GM18951 (cell line): Measurements from ENCODE around the gene LMNTD2.

Source experiments
- POLR2A ChIP-seq: IDR thresholded peaks from 4 replicates; pipeline ENCODE4 v1.6.1; 2011; ENCODE audit warnings: mild to moderate bottlenecking; ENCODE audit not compliant: insufficient read length, insufficient read depth; ENCODE audit errors: extremely low read depth
- in situ Hi-C: fragments of 300-500 bp; cut with MboI; formaldehyde crosslinking; loops from one replicate; pipeline ENCODE4 v1.12.0; 2022; ENCODE audit warnings: low sequenced_read_pairs, mixed read lengths, inconsistent platforms; ENCODE audit not compliant: unreplicated experiment

LMNTD2 gene

DNA sequence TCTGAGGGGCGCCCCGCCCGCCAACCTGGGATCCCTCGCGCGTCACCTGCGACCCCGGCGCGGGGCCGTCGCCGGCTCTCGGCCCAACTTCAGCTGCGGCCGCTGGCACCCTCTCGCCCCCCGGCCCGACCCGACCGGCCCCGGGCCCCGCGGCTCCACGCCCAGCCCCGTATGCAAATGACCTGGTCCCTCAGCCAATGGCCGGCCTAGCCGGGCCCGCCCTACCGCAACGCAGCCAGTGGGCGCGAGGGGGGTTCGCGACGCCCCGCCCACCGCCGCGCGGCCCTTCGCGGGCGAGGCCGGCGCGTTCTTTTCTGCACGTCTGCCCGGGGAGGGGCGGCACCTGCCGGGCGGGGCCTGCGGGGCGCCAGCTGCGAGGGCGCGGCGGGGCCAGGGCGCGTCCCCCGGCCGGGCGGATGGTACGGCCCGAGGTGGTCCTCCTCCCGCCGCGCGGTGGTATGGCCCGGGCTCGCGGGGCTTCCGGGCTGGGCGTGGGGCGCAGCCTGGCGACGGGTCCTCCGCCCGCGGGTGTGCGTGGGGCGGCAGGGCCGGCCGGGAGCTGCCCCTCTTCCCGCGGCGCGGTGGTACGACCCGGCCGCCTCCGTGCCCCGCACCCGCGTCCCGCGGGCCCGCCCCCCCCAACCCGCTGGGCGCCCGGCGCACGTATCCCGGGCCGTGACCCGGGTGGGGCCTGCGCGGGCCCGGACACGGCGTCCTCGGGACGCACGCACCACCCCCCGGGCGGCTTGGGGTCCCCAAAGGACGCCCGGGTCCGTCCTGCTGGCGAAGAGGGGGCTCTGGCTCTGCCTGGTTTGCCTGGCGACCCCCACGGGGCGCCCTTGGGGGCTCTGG lies 8.0 kb upstream of the LMNTD2 start:
- in situ Hi-C loops: no loop called here
- TF ChIP-seq POLR2A: peak; percentile 77

DNA sequence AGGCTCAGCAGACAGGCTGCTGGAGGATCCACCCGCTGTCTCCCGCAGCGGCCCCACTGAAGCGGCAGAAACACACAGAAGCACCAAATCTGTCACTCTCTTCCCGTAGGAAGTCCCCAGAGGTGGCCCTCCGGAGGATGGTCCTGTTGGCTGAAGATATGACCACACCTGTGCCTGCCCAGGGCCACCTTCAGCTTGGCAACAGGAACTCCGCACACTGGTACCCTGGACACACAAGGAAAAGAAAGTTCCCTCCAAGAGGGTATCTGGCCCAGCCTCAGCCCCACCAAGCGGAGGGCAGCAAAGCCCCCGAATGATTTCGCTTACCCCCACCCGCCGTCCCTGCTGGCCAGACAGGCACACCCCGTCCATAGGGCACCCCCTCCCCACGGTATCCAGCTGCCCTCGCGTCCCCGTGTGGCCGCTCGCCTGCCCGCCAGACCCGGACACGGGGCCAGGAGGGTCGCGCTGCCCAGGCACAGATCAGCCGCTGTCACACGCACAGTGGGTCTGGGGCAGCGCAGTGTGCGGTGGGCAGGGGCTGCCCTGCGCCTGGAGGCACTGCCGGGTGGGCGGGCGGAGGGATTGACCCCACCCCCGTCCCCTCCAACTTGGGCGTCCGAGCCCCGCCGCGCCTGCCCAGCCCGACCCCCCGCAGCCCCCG lies 7.2 kb upstream of the LMNTD2 start:
- TF ChIP-seq POLR2A: no peak
- in situ Hi-C loops: no loop called here

DNA sequence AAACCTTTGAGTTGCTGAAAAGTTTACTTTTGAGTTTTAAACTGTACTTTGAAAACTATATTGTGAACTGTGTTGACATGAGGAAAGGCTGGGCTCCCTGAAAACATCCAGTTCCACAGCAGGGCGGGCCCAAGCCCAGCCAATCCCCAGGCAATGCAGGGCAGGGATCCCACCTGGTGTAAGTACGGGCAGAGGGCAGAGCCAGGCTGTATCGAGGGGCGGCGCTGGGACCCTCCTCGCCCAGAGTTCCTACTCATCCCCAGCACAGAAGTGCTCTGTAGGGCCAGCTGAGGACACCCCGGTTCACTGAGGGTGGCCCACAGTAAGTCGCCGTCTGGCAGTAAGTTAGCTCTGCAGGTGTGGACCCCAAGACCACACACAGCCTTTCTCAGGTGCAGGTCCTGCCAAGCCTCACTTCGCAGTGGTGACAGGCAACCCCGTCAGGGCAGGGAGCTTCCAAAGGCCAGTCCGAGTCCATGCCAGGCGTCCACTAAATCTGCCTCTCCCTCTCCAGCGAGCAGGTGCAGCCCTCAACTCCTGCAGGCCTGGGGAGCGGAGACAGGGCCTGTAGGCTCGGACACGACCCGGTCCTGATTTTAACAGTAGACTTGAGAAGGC lies 6.6 kb upstream of the LMNTD2 start:
- in situ Hi-C loops: no loop called here
- no peak for TF ChIP-seq POLR2A

DNA sequence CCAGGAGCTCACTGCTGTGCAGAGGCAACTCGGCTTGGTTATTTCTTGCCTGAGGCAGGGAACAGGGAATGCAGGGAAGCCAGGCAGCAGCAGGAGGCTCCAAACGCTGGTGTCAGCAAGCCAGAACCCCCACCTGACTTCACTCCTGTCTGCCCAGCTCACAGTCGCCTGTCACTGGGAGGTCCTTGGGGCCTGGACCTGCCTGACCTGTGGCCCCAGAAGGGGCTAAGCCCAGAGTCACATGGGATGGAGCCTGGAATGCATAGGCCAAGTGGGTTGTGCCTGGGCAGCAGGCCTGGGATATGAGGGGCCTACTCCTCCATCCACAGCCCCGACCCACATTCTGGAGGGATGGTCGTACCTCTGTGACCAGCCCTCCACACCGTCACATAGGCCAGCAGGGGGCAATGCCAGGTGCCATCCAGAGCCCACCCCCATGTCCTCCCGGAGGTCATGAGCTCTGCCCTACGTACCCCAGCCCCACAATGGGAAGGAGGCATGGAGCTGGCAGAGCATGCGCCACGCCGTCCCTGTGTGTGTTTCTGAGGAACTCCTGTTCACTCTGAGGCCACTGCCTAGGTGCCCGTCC lies 5.5 kb upstream of the LMNTD2 start:
- in situ Hi-C loops: no loop called here
- TF ChIP-seq POLR2A: no peak

DNA sequence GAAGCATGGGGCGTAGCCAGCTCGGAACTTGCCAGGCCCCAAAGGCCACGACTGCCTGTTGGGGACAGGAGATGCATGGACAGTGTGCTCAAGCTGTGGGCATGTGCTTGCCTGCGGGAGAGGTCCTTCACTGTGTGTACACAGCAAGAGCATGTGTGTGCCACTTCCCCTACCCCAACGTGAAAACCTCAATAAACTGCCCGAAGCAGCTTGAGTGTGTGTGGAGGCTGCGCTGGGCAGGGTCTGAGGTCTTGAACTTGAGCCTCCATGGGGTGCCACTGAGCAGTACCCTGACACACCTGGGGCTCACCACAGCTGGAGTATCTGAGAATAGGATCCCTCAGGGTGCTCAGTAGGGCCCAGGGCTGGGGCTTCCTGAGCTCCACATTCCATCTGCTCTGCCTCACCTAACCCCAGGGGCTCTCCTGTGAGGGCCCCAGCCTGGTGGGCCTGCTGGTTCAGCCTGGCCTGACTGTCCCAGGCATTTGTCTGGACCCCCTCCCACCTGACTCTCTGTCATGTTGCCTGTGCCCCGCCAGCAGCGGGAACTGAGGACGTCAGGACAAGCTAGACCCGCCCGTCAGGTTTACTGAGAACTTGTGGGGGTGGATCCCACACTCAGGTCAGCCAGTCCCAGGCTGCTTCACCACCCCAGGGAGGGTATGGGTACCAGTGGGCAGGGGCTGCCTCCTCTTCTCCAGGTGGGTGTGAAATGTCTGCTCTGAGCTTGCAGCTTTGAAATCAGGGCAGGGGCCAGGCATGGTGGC lies 3.5 kb upstream of the LMNTD2 start:
- TF ChIP-seq POLR2A: no peak
- in situ Hi-C loops: no loop called here

DNA sequence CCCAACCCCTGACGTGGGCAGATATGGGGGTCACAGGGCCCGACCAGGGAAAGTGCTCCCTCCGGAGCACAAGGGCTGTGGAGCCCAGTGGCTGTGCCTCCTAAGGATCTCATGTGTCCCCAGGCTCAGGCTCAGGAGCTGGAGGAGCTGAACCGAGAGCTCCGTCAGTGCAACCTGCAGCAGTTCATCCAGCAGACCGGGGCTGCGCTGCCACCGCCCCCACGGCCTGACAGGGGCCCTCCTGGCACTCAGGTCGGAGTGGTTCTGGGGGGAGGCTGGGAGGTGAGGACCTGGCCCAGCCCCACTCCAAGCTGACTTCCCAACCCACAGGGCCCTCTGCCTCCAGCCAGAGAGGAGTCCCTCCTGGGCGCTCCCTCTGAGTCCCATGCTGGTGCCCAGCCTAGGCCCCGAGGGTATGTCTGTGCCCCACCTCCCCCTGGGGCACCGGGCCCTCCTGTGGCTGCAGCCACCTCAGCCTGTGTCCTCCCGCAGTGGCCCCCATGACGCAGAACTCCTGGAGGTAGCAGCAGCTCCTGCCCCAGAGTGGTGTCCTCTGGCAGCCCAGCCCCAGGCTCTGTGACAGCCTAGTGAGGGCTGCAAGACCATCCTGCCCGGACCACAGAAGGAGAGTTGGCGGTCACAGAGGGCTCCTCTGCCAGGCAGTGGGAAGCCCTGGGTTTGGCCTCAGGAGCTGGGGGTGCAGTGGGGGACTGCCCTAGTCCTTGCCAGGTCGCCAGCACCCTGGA lies 2.7 kb upstream of the LMNTD2 start:
- in situ Hi-C loops: no loop called here
- TF ChIP-seq POLR2A: no peak

DNA sequence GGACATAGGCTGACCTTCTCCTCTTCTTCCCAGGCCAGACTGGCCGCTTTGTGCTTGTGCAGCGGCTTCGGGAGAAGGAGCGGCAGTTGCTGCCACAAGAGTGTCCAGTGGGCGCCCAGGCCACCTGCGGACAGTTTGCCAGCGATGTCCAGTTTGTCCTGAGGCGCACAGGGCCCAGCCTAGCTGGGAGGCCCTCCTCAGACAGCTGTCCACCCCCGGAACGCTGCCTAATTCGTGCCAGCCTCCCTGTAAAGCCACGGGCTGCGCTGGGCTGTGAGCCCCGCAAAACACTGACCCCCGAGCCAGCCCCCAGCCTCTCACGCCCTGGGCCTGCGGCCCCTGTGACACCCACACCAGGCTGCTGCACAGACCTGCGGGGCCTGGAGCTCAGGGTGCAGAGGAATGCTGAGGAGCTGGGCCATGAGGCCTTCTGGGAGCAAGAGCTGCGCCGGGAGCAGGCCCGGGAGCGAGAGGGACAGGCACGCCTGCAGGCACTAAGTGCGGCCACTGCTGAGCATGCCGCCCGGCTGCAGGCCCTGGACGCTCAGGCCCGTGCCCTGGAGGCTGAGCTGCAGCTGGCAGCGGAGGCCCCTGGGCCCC lies 1.6 kb upstream of the LMNTD2 start:
- TF ChIP-seq POLR2A: no peak
- in situ Hi-C loops: no loop called here

DNA sequence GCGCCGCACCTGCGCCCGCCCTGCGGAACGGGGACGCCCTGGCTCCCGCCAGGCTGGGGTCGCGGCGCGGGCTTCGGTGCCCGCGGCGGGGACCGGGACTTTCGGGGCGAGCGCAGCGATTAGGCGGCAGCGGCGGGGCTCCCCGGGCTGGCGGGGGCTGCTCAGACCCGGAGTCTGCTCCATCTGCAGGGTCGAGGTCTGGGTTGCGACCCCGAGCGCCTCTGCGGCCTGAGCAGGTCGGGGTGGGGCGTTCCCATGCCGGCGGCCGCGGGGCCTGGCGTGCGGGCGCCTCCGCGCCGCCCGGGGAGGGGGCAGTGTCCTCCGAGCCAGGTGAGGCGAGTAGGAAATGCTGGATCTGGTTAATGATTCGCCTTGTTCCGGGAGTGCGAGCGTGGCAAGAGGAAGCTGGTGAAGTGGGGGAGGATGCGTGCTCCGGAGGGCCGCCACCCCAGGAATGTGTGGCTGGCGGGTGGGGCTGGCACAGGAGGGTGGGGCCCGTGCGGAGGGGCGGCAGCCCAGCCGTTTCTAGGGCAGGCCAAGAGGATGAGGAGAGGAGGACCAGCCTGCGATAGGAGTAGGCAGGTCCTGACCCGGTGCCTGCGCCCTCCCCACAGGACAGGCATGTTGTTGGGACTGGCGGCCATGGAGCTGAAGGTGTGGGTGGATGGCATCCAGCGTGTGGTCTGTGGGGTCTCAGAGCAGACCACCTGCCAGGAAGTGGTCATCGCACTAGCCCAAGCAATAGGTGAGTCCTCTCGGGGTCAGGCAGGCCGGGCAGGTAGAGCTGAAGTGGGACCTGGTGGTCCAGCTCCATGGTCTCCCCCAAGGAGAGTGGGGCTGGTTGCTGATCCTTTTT lies 838 bp upstream of the LMNTD2 start:
- in situ Hi-C loops: no loop called here

DNA sequence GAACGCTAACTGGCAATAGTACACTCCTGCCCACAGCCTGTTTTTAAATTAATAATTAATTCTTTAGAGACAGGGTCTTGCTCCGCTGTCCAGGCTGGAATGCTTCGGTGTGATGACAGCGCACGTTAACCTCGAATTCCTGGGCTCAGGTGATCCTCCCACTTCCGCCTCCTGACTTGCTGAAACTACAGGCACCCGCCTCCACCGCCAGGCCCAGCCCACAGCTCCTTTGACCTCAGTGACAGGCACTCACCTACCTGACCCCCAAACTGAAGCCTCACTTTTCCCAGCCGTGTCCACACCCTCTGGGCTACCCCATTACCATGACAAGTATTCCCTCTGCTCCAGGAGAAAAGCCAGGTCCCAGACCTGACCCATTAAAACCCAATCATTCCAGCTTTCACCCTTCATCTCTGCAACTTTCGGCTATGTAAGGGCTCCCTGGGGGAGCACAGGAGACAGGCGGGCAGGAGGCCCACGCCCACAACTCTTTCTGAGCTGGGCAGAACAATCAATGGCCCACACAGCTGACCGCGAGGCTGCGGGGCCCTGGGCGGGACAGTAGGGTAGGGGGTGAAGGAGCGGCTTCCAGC lies 730 bp downstream of the LMNTD2 start:
- TF ChIP-seq POLR2A: no peak
- in situ Hi-C loops: no loop called here

More for the DNA sequence above, 838 bp upstream of the LMNTD2 start:
- TF ChIP-seq POLR2A: no peak

DNA sequence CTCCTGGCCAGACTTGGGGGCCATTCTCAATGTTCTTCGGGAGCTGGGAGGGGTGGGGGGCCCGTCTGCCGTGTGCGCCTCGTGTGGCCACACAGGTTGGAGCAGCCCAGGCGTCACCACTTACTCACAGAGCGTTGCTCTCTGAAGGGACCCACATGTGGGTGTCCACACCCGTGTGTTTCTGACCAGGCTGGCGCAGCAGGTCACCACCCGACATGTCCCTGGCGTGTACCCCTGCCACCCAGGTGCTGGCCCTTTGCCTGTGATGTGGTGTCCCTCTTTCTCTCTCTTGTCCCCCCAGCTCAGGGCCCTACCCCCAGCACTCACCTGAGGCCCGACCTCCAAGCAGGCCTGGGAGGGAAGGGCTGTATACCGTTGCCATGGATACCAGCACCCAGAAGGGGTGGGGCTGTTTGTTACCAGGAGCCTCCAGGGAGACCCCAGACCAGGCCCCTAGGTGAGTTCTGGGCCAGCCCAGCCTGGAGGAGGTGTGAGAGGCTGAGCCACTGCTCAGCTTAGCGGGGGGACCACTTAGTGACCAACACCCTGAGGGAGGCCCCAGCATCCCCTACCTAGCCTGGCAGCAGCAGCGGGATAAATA lies 1.4 kb downstream of the LMNTD2 start:
- in situ Hi-C loops: no loop called here
- no peak for TF ChIP-seq POLR2A

DNA sequence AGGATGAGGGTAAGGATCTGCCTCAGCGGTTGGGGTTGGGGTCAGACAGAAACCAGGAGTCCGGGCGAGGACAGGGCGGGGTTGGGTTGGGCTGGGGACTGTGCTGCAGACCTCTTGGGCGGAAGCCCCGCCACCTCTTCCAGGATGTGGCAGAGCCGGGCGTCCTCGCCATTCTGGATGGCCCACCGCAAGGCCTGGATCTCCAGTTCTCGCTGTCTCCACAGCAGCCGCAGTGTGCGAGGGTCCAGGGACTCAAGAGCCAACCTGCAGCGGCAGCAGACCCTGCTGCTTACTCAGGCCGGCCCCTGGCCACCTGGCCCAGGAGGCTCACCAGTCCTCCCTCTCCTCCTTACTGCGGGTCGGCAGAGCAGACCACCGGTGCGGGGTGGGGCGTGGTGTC lies 2.0 kb downstream of the LMNTD2 start:
- in situ Hi-C loops: no loop called here
- TF ChIP-seq POLR2A: no peak
